ENCODE data around the gene ATP2B3. TPM values are rescaled to one million over a fixed set of nuclear protein-coding genes. Genes with fewer than 3 reads are reported as not detected.

The ATP2B3 gene
- polyA plus RNA-seq, 10 donors: 0.15 to 0.76 (median 0.59) TPM

- DNase-seq: no peak
Measured at GRCh38 chrX:153568451-153569011, 51.1 kb downstream of the ATP2B3 start.

GRCh38 chrX:153569475-153569874, 52.0 kb downstream of the ATP2B3 start:
- no peak for DNase-seq

DNA sequence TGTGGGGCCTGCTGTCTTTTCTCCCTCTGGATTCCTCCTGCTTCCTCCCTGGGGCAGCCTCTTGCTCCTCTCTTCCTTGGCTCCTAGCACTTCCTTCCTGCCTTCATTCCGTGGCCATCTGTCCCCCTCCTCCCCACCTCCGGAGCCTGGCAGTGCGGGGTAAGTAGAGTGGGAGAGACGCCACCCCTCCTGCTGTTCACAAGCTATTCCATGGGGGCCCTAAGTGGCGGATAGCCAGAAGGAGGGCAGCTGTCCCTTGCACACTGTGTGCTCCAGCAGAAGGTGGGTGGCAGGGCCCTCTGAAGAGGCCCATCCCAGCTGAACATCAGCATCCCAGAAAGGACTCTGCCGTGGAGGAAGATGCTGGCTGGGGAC, 54.1 kb downstream of the ATP2B3 start:
- no peak for DNase-seq

GRCh38 chrX:153572601-153573000, 55.2 kb downstream of the ATP2B3 start:
- no peak for DNase-seq

DNA sequence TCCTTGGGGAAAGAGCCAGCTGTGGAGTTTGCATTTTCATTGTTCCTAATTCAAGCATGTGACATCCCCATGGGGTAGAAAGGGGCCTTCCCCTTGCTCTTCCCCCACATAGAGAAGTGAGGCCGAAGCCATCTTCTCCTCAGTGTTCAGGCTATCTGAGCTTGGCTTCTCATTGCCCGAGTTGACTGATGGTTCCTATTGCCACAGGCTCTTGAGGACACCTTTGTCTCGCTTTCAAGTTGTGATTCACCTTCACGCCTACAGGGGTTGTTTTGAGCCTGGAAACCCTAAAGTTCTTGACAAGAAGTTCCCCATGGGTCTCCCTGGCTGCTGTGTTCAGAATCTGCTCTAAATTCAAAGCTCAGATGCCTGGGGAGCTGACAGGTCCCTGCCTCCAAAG, 56.5 kb downstream of the ATP2B3 start:
- no peak for DNase-seq

DNA sequence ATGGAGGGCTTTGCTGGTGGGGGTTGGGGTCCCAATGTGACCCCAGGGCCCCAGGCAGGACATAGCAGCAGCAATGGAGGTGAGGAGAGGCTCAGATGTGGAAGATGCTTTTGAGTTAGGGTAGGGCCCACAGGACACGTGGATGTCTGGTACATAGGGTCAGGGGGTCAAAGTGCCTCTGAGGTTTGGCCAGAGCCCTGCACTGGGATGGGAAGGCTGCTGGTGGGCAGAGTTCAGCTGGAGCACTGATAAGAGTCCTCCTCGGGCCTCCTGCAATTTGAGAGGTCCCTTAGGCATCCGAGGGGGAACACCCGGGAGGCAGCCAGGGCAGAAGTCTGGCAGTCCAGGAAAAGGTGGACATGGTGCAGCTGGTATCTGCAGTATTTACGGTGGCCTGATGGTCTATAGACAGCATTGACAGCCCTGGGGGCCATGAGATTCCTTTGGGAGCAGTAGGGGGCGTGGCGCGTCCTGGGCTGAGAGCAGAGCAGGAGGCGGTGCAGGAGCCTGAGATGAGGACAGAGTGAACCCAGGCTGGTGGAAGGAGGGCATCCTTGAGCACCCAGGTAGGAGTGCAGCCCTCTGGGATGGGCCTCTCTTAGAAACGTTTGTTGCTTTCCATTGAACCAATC, 58.9 kb downstream of the ATP2B3 start:
- no peak for DNase-seq

DNA sequence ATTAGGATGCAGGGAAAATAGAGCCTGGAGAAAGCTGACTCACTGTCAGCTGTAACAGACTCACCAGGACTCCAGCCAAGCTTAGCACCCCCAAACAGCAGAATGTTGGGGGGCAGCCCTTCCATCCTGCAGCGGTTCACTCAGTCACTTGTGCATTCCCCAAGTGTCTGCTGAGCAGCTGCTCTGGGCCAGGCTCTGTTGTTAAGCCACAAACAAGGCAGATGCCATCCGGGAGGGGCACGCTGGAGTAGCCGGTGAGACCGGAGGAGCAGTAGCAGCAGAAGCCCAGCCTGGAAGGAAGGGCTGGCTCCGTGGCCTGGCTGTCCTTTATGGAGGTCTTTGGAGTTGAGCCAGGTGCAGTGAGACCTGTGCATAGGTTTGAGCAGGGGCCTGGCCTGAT, 59.5 kb downstream of the ATP2B3 start:
- DNase-seq: no peak

- DNase-seq: no peak
Measured at GRCh38 chrX:153578200-153578835, 60.9 kb downstream of the ATP2B3 start.

- no peak for DNase-seq
Measured at GRCh38 chrX:153578889-153579288, 61.4 kb downstream of the ATP2B3 start.

GRCh38 chrX:153580700-153581386, 63.4 kb downstream of the ATP2B3 start:
- no peak for DNase-seq

GRCh38 chrX:153582896-153583295, 65.5 kb downstream of the ATP2B3 start:
- DNase-seq: peak; percentile 18 to 78 (median 46)

DNA sequence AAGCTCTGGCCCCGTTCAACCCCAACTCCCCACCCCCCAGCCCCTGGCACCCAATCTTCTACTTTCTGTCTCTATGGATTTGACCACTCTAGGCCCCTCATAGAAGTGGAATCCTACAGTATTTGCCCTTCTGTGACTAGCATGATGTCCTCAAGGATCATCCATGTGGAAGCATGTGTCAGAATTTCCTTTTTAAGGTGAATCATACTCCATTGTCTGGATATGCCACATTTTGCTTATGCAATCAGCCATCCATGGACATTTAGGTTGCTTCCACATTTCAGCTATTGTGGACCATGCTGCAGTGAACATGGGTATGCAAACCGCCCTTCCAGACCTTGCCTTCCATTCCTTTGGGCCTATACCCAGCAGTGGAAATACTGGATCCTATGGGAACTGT, 66.0 kb downstream of the ATP2B3 start:
- no peak for DNase-seq

DNA sequence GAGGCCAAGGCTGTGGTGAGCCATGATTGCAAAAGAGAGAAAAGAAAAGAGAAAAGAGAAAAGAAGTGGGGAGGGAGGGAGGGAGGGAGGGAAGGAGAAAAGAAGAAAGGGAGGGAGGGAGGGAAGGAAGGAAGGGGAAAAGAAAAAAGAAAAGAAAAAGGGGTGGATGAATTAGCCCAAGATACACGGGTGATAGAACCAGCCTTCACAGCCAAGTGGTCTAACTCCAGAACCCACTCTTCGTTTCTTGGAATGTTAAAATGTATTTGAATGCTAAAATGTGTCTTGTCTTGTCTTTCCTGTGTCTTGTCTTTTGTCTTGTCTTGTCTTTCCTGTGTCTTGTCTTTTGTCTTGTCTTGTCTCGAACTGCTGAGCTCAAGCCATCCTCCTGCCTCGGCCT, 68.4 kb downstream of the ATP2B3 start:
- DNase-seq: no peak

DNA sequence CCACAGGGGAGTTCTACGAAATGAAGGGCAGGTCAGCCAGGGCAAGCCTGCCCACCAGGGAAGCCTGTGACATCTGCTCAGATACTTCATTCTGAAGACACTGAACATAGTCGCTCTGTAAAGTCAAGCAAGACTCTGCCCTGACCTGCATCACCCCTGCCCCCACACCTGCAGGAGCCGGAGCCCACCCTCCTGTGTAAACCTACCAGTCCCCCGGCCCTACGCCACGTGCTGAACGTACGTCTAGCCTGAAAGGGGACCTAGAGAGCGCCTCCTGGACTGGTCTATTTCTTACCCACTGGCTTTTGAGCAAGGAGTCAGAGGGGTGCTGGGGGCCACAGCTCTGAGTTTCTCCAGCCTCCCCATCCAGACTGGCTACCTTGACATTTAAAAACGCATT, 69.9 kb downstream of the ATP2B3 start:
- DNase-seq: no peak

- DNase-seq: no peak
Measured at GRCh38 chrX:153588021-153588781, 70.8 kb downstream of the ATP2B3 start.

- DNase-seq: no peak
Measured at GRCh38 chrX:153588782-153589446, 71.5 kb downstream of the ATP2B3 start.

- DNase-seq: no peak
Measured at GRCh38 chrX:153590961-153591956, 73.8 kb downstream of the ATP2B3 start.

- DNase-seq: no peak
Measured at GRCh38 chrX:153592091-153592833, 74.8 kb downstream of the ATP2B3 start.

GRCh38 chrX:153592966-153593688, 75.7 kb downstream of the ATP2B3 start:
- no peak for DNase-seq

Measured in muscle of back (tissue), 11 donors.